ENCODE results near the gene ADSL.
A peak's percentile ranks its signal among the peaks of the same experiment; 100 is the strongest.
"Not testable (repeated sequence)": the region's sequence is repeated elsewhere in the genome, so short reads cannot be mapped to it uniquely, and the experiment has no call there.

The ADSL gene

GRCh38 chr22:40346185-40347118, at the start of gene ADSL:
ADSL (plus strand) TSS chr22:40346500; CDS start chr22:40346559, 59 bp downstream.
- FAIRE-seq = no peak

GRCh38 chr22:40300316-40300715, 46.0 kb upstream of the ADSL start:
- FAIRE-seq = no peak

GRCh38 chr22:40300884-40301672, 45.2 kb upstream of the ADSL start:
- no peak for FAIRE-seq

GRCh38 chr22:40302149-40302548, 44.2 kb upstream of the ADSL start:
- no peak for FAIRE-seq

- FAIRE-seq = no peak
Measured at GRCh38 chr22:40305625-40306024, 40.7 kb upstream of the ADSL start.

- no peak for FAIRE-seq
Measured at GRCh38 chr22:40308999-40309573, 37.2 kb upstream of the ADSL start.

GRCh38 chr22:40309631-40310030, 36.7 kb upstream of the ADSL start:
- no peak for FAIRE-seq

- no peak for FAIRE-seq
Measured at GRCh38 chr22:40310081-40310767, 36.1 kb upstream of the ADSL start.

- no peak for FAIRE-seq
Measured at GRCh38 chr22:40310768-40311120, 35.6 kb upstream of the ADSL start.

- FAIRE-seq = not testable (repeated sequence)
Measured at GRCh38 chr22:40311646-40312045, 34.7 kb upstream of the ADSL start.

GRCh38 chr22:40312050-40312449, 34.2 kb upstream of the ADSL start:
- no peak for FAIRE-seq

GRCh38 chr22:40313007-40313406, 33.3 kb upstream of the ADSL start:
- FAIRE-seq = no peak

GRCh38 chr22:40314041-40314440, 32.3 kb upstream of the ADSL start:
- no peak for FAIRE-seq

GRCh38 chr22:40320687-40321086, 25.6 kb upstream of the ADSL start:
- no peak for FAIRE-seq

GRCh38 chr22:40322021-40322420, 24.3 kb upstream of the ADSL start:
- no peak for FAIRE-seq

GRCh38 chr22:40322818-40323447, 23.4 kb upstream of the ADSL start:
- FAIRE-seq = no peak

- peak; percentile 62 for FAIRE-seq
Measured at GRCh38 chr22:40323681-40324171, 22.6 kb upstream of the ADSL start.

GRCh38 chr22:40324468-40325305, 21.6 kb upstream of the ADSL start:
- no peak for FAIRE-seq

GRCh38 chr22:40325315-40325714, 21.0 kb upstream of the ADSL start:
- FAIRE-seq = no peak

- FAIRE-seq = no peak
Measured at GRCh38 chr22:40326905-40327735, 19.2 kb upstream of the ADSL start.
